ENCODE measurements around the gene ZNF580. TPM values are rescaled to one million over a fixed set of nuclear protein-coding genes. Genes with fewer than 3 reads are reported as not detected.

Gene ZNF580
- total RNA-seq, 1 experiment from 2014 or later, result 32.0 TPM

- TF ChIP-seq E2F5 (CRISPR knock-in tag; IDR thresholded peaks at IDR 0.05) (no peak), ZSCAN18 (CRISPR knock-in tag; IDR thresholded peaks at IDR 0.05) (no peak), JAZF1 (CRISPR knock-in tag; IDR thresholded peaks at IDR 0.05) (no peak), FOXJ3 (CRISPR knock-in tag; IDR thresholded peaks at IDR 0.05; ENCODE audit: borderline replicate concordance) (no peak), HMGXB4 (CRISPR knock-in tag; IDR thresholded peaks at IDR 0.05) (no peak), ATF2 (CRISPR knock-in tag; IDR thresholded peaks at IDR 0.05; ENCODE audit: borderline replicate concordance, low read depth) (no peak), ZNF232 (CRISPR knock-in tag; IDR thresholded peaks at IDR 0.05) (no peak), ERG (CRISPR knock-in tag; IDR thresholded peaks at IDR 0.05) (no peak), NR1H2 (CRISPR knock-in tag; IDR thresholded peaks at IDR 0.05) (no peak)
Measured at GRCh38 chr19:55667006-55667381, 26.2 kb downstream of the ZNF580 start (continued).

GRCh38 chr19:55667511-55667910, 26.7 kb downstream of the ZNF580 start:
- Mint-ChIP-seq H3K36me3 (peaks cover 64% of the 10 kb centered on the region), H3K4me3 (no peak overlapping the region), H3K27ac (no peak overlapping the region), H3K9me3 (no peaks in the 10 kb centered on the region), H3K27me3 (ENCODE audit: low read depth) (no peaks in the 10 kb centered on the region; the same call in 1 of the 2 replicates), H3K4me1 (peaks cover 19% of the 10 kb centered on the region)
- no peak for ATAC-seq
- CTCF ChIA-PET, result interaction anchor here (0.6 to 0.8 kb wide), 2 partner anchors 13 to 15 kb away, joined by 3 to 4 read pairs; partner anchors contain the start of gene U2AF2
- TF ChIP-seq JUN (CRISPR knock-in tag; IDR thresholded peaks at IDR 0.05), result no peak
- TF ChIP-seq CREM (CRISPR knock-in tag; IDR thresholded peaks at IDR 0.05), result no peak
- TF ChIP-seq TP53 (CRISPR knock-in tag; IDR thresholded peaks at IDR 0.05), result no peak
- TF ChIP-seq ZBTB21 (CRISPR knock-in tag; IDR thresholded peaks at IDR 0.05; ENCODE audit: borderline replicate concordance), result no peak
- no peak for TF ChIP-seq CREB1 (CRISPR knock-in tag; IDR thresholded peaks at IDR 0.05)
- no peak for TF ChIP-seq SMAD3 (CRISPR knock-in tag; IDR thresholded peaks at IDR 0.05; ENCODE audit: borderline replicate concordance)
- no peak for TF ChIP-seq SOX15 (CRISPR knock-in tag; IDR thresholded peaks at IDR 0.05)
- POLR2A ChIA-PET, result no interaction called here
- no peak for DNase-seq (ENCODE audit: low spot score)

- no peak for DNase-seq (ENCODE audit: low spot score)
- Mint-ChIP-seq H3K4me3 (no peak overlapping the region), H3K27me3 (ENCODE audit: low read depth) (no peaks in the 10 kb centered on the region), H3K27ac (no peak overlapping the region), H3K4me1 (peaks cover 20% of the 10 kb centered on the region), H3K36me3 (peaks cover 60% of the 10 kb centered on the region), H3K9me3 (no peaks in the 10 kb centered on the region)
- no peak for TF ChIP-seq ZNF317 (CRISPR knock-in tag; IDR thresholded peaks at IDR 0.05; ENCODE audit: borderline replicate concordance, low read depth)
- TF ChIP-seq FOXK1 (CRISPR knock-in tag; IDR thresholded peaks at IDR 0.05), result no peak
- TF ChIP-seq TP53 (CRISPR knock-in tag; IDR thresholded peaks at IDR 0.05), result no peak
- TF ChIP-seq OVOL2 (CRISPR knock-in tag; IDR thresholded peaks at IDR 0.05; ENCODE audit: borderline replicate concordance), result no peak
- no peak for TF ChIP-seq FOXJ3 (CRISPR knock-in tag; IDR thresholded peaks at IDR 0.05; ENCODE audit: borderline replicate concordance)
- no peak for TF ChIP-seq ZBTB43 (CRISPR knock-in tag; IDR thresholded peaks at IDR 0.05)
- TF ChIP-seq HMGA2 (CRISPR knock-in tag; IDR thresholded peaks at IDR 0.05), result no peak
- no peak for TF ChIP-seq ZNF425 (CRISPR knock-in tag; conservative IDR thresholded peaks at IDR 0.05)
- no peak for TF ChIP-seq MLX (CRISPR knock-in tag; IDR thresholded peaks at IDR 0.05)
- ChIA-PET CTCF (interaction anchor here (0.8 kb wide), 1 partner anchor 15 kb away, joined by 3 read pairs; no protein-coding TSS in a partner anchor), POLR2A (no interaction called here)
- ATAC-seq, result no peak
Measured at GRCh38 chr19:55667958-55668357, 27.2 kb downstream of the ZNF580 start.

Data from WTC11 (cell line).